Lower lobe of right lung (tissue), 2 donors: ENCODE data around the gene TNXB. TPM values are rescaled to one million over a fixed set of nuclear protein-coding genes. Genes with fewer than 3 reads are reported as not detected.

Experiments
- ATAC-seq, 2 donors: fragments of 200-7000 bp; cut with Tn5 transposase; one replicate each; pipeline ENCODE4 v1.9.1; 2020 to 2022; ENCODE audit warnings: mild to moderate bottlenecking in 2 of 2, moderate library complexity in 2 of 2
- DNase-seq: peaks from one replicate; pipeline ENCODE4 v3.0.0-alpha.2; 2020
- H3K27ac ChIP-seq: fragments of 200-600 bp; one replicate; pipeline ENCODE4 v1.8.0; 2022
- H3K27me3 ChIP-seq: fragments of 200-600 bp; one replicate; pipeline ENCODE4 v1.8.0; 2022; ENCODE audit warnings: low read depth
- H3K36me3 ChIP-seq: fragments of 200-600 bp; one replicate; pipeline ENCODE4 v1.8.0; 2022; ENCODE audit warnings: mild to moderate bottlenecking
- H3K4me1 ChIP-seq: fragments of 200-600 bp; one replicate; pipeline ENCODE4 v1.8.0; 2022
- H3K4me3 ChIP-seq: fragments of 200-600 bp; one replicate; pipeline ENCODE4 v1.8.0; 2022; ENCODE audit warnings: mild to moderate bottlenecking
- H3K9me3 ChIP-seq: fragments of 200-600 bp; one replicate; pipeline ENCODE4 v1.8.0; 2022
- CTCF ChIP-seq: fragments of 200-600 bp; IDR thresholded peaks from one replicate; pipeline ENCODE4 v1.8.0; 2022; ENCODE audit warnings: antibody characterized with exemption, mild to moderate bottlenecking
- intact Hi-C: fragments of 100-400 bp; cut with DNase I; formaldehyde crosslinking; loops from one replicate; pipeline ENCODE4 v1.11.0; 2022
- total RNA-seq: library from RNA; stranded (reverse); fragmentation: NEBNext Ultra II Directional; extraction: Animal tissue kit (Norgen Biotek cat#: 25700); gene quantifications from one replicate; pipeline ENCODE4 v1.2.1, GENCODE V29; 2021
- donor health status: DM: no; HTN: yes; CAD: no; lungs with severe emphysema.

The TNXB gene
- total RNA-seq, 1 donor from 2014 or later, result 120 TPM

GRCh38 chr6:32116674-32117073 lies 7.5 kb upstream of the TNXB start:
- peaks cover 53% of the 10 kb centered on the region for H3K4me1 ChIP-seq
- H3K27me3 ChIP-seq, result no peaks in the 10 kb centered on the region
- peak overlapping the region; percentile 11 for H3K27ac ChIP-seq
- no peak overlapping the region for H3K4me3 ChIP-seq
- TF ChIP-seq CTCF, result peak; percentile 29
- H3K9me3 ChIP-seq, result no peaks in the 10 kb centered on the region
- H3K36me3 ChIP-seq, result peaks cover 64% of the 10 kb centered on the region
- DNase-seq, result no peak
- intact Hi-C loops, result no loop called here
- no peak for ATAC-seq

GRCh38 chr6:32115623-32116022 lies 6.5 kb upstream of the TNXB start:
- Histone ChIP-seq H3K36me3 (peaks cover 53% of the 10 kb centered on the region), H3K4me1 (peaks cover 63% of the 10 kb centered on the region), H3K4me3 (no peak overlapping the region), H3K9me3 (no peaks in the 10 kb centered on the region), H3K27ac (no peak overlapping the region), H3K27me3 (no peaks in the 10 kb centered on the region)
- TF ChIP-seq CTCF, result no peak
- ATAC-seq (no peak), DNase-seq (no peak)
- intact Hi-C loops, result no loop called here

- Histone ChIP-seq H3K36me3 (peaks cover 45% of the 10 kb centered on the region), H3K4me3 (no peak overlapping the region), H3K27ac (peak overlapping the region; percentile 85), H3K4me1 (peaks cover 70% of the 10 kb centered on the region), H3K9me3 (no peaks in the 10 kb centered on the region), H3K27me3 (no peaks in the 10 kb centered on the region)
- ATAC-seq (no peak), DNase-seq (no peak)
- TF ChIP-seq CTCF, result no peak
- intact Hi-C loops, result no loop called here
Observed at GRCh38 chr6:32114796-32115195, 5.7 kb upstream of the TNXB start.

- peaks cover 35% of the 10 kb centered on the region for H3K36me3 ChIP-seq
- DNase-seq (peak; percentile 79), ATAC-seq (peak; percentile 77 to 86)
- no peaks in the 10 kb centered on the region for H3K9me3 ChIP-seq
- H3K4me1 ChIP-seq, result peaks cover 66% of the 10 kb centered on the region
- intact Hi-C loops, result no loop called here
- no peaks in the 10 kb centered on the region for H3K27me3 ChIP-seq
- H3K4me3 ChIP-seq, result no peak overlapping the region
- TF ChIP-seq CTCF, result peak; percentile 29
- H3K27ac ChIP-seq, result peak overlapping the region; percentile 85
Observed at GRCh38 chr6:32113386-32114352, 4.5 kb upstream of the TNXB start.

GRCh38 chr6:32112431-32112980 lies 3.4 kb upstream of the TNXB start:
- peaks cover 62% of the 10 kb centered on the region for H3K4me1 ChIP-seq
- H3K4me3 ChIP-seq, result no peak overlapping the region
- H3K9me3 ChIP-seq, result no peaks in the 10 kb centered on the region
- H3K27me3 ChIP-seq, result no peaks in the 10 kb centered on the region
- ATAC-seq, result no peak
- DNase-seq, result no peak
- TF ChIP-seq CTCF, result no peak
- H3K27ac ChIP-seq, result peak overlapping the region; percentile 85
- intact Hi-C loops, result no loop called here
- peaks cover 23% of the 10 kb centered on the region for H3K36me3 ChIP-seq
